Pancreas (tissue), 10 donors: ENCODE measurements around the gene VEPH1. TPM values are rescaled to one million over a fixed set of nuclear protein-coding genes. Genes with fewer than 3 reads are reported as not detected.

Source experiments
- ATAC-seq, 4 donors: fragments of 200-7000 bp; cut with Tn5 transposase; one replicate each; pipeline versions ENCODE4 v1.8.0 to v1.9.1; 2020; ENCODE audit warnings: mild to moderate bottlenecking in 4 of 4, moderate library complexity in 4 of 4
- DNase-seq, 6 donors: peaks; one replicate each; pipeline ENCODE4 v3.0.0-alpha.2; 2020
- FAIRE-seq: peaks from 2 replicates; lab custom pipeline; 2012; peaks lifted over from hg19 to GRCh38; lab: Jason Lieb, UNC
- H3K27ac ChIP-seq, 4 donors: fragments of 200-600 bp; sonication (generic); 1 replicate in 3 of 4; 2 replicates in 1 of 4; pipeline versions ENCODE4 v1.5.0 to v1.8.0; 2020
- H3K27me3 ChIP-seq, 4 donors: fragments of 200-600 bp; one replicate each; pipeline ENCODE4 v1.8.0; 2021
- H3K36me3 ChIP-seq, 3 donors: fragments of 200-600 bp; sonication (generic) in 1 of 3; one replicate each; pipeline versions ENCODE4 v1.5.0 to v1.8.0; 2020 to 2021
- H3K4me1 ChIP-seq, 3 donors: fragments of 200-600 bp; one replicate each; pipeline ENCODE4 v1.8.0; 2021
- H3K4me3 ChIP-seq, 4 donors: fragments of 200-600 bp; sonication (generic) in 2 of 4; one replicate each; pipeline versions ENCODE4 v1.5.0 to v1.8.0; 2020 to 2021
- H3K9me3 ChIP-seq, 4 donors: fragments of 200-600 bp; one replicate each; pipeline ENCODE4 v1.8.0; 2021
- CTCF ChIP-seq, 4 donors: fragments of 200-600 bp; sonication (generic) in 3 of 4; IDR thresholded peaks; one replicate each; pipeline versions ENCODE4 v1.5.0 to v1.8.0; 2021; ENCODE audit warnings: antibody characterized with exemption in 4 of 4
- WGBS, 2 donors: extraction: QIAGEN DNeasy Blood & Tissue Kit; methylation state at CpG; one replicate each; pipeline ENCODE4 v1.1.7; 2013; 5-methylcytosine and 5-hydroxymethylcytosine counted together
- intact Hi-C, 3 donors: fragments of 100-400 bp; cut with DNase I; formaldehyde crosslinking; loops; one replicate each; pipeline versions ENCODE4 v1.11.1 to v1.14.2; 2022
- polyA plus RNA-seq, 2 donors: library from polyadenylated mRNA; stranded (reverse); fragments of 200-250 nt; gene quantifications; one replicate each; pipeline ENCODE4 v1.2.3, GENCODE V29; 2013
- total RNA-seq, 6 donors: library from RNA; stranded (reverse); fragmentation: NEBNext Ultra II Directional in 4 of 6; extraction: Animal tissue kit (Norgen Biotek cat#: 25700) in 4 of 6; gene quantifications; one replicate each; pipeline versions ENCODE4 v1.2.1 to v1.2.4, GENCODE V29; 2021 to 2023
- donor health status: healthy with polysubstance abuse.
- donor health status: DM: no; HTN: no; CAD: no; lungs with moderate emphysema.
- donor health status: DM: no; HTN: no; CAD: no.
- donor health status: control.
- donor health status: control.
- donor health status: Bipolar disorder and iron deficiency.
- donor health status: DM: yes; HTN: yes; CAD: no.
- donor health status: DM: no; HTN: no; CAD: no.
- donor health status: DM: no; HTN: no; CAD: no.
- donor health status: DM: yes; HTN: yes; CAD: no.

VEPH1 gene
- total and polyA plus RNA-seq, 8 donors, result 7.6 to 18.3 (median 13.1) TPM

- Histone ChIP-seq H3K27ac (no peak overlapping the region), H3K27me3 (no peaks in the 10 kb centered on the region), H3K36me3 (no peaks in the 10 kb centered on the region), H3K4me3 (no peak overlapping the region), H3K9me3 (no peaks in the 10 kb centered on the region), H3K4me1 (no peaks in the 10 kb centered on the region)
- ATAC-seq (no peak), DNase-seq (no peak), FAIRE-seq (no peak)
- intact Hi-C loops, result no loop called here
- 37 to 41% methylated on average over 1 of the region's 1 CpG for WGBS, 2 donors
- no peak for TF ChIP-seq CTCF (IDR thresholded peaks at IDR 0.05)
Measured at GRCh38 chr3:157356541-157356940, 146.7 kb downstream of the VEPH1 start.

- ATAC-seq, result no peak
- FAIRE-seq, result no peak
- H3K4me1 ChIP-seq, result no peaks in the 10 kb centered on the region
- H3K4me3 ChIP-seq, result no peak overlapping the region
- H3K36me3 ChIP-seq, result no peaks in the 10 kb centered on the region
- TF ChIP-seq CTCF (IDR thresholded peaks at IDR 0.05), result no peak
- DNase-seq, result no peak
- no peaks in the 10 kb centered on the region for H3K27me3 ChIP-seq
- H3K27ac ChIP-seq, result no peak overlapping the region
- intact Hi-C loops, result no loop called here
- 70 to 76% methylated on average over 2 of the region's 2 CpGs for WGBS, 2 donors
- no peaks in the 10 kb centered on the region for H3K9me3 ChIP-seq
Measured at GRCh38 chr3:157355276-157355675, 147.9 kb downstream of the VEPH1 start.

GRCh38 chr3:157354722-157355121, 148.5 kb downstream of the VEPH1 start:
- Histone ChIP-seq H3K4me3 (no peak overlapping the region), H3K4me1 (no peaks in the 10 kb centered on the region), H3K27me3 (no peaks in the 10 kb centered on the region), H3K27ac (no peak overlapping the region), H3K9me3 (no peaks in the 10 kb centered on the region), H3K36me3 (no peaks in the 10 kb centered on the region)
- no peak for FAIRE-seq
- intact Hi-C loops, result no loop called here
- no peak for DNase-seq
- 34 to 44% methylated on average over 1 of the region's 1 CpG for WGBS, 2 donors
- TF ChIP-seq CTCF (IDR thresholded peaks at IDR 0.05), result peak in 2 of 4 donors; percentile 16 to 27
- ATAC-seq, result peak in 1 of 4 donors; percentile 70

GRCh38 chr3:157354254-157354653, 149.0 kb downstream of the VEPH1 start:
- FAIRE-seq (no peak), DNase-seq (no peak), ATAC-seq (no peak)
- no peak for TF ChIP-seq CTCF (IDR thresholded peaks at IDR 0.05)
- H3K9me3 ChIP-seq, result no peaks in the 10 kb centered on the region
- no peak overlapping the region for H3K27ac ChIP-seq
- 89 to 92% methylated on average over 1 of the region's 1 CpG for WGBS, 2 donors
- intact Hi-C loops, result no loop called here
- no peaks in the 10 kb centered on the region for H3K4me1 ChIP-seq
- no peaks in the 10 kb centered on the region for H3K36me3 ChIP-seq
- H3K27me3 ChIP-seq, result no peaks in the 10 kb centered on the region
- H3K4me3 ChIP-seq, result no peak overlapping the region

- DNase-seq (no peak), ATAC-seq (no peak), FAIRE-seq (no peak)
- Histone ChIP-seq H3K4me1 (no peaks in the 10 kb centered on the region), H3K9me3 (no peaks in the 10 kb centered on the region), H3K4me3 (no peak overlapping the region), H3K27ac (no peak overlapping the region), H3K36me3 (no peaks in the 10 kb centered on the region), H3K27me3 (no peaks in the 10 kb centered on the region)
- WGBS, 2 donors, result 86 to 95% methylated on average over 4 of the region's 4 CpGs
- intact Hi-C loops, result no loop called here
- TF ChIP-seq CTCF (IDR thresholded peaks at IDR 0.05), result no peak
Measured at GRCh38 chr3:157353652-157354051, 149.6 kb downstream of the VEPH1 start.
